NCI-H187 treated with DMSO at 0.1 percent for 48 hours (cell line): Measurements from ENCODE around the gene ETV5.

Experiments used
- DNase-seq: peaks from one replicate; lab custom pipeline; 2025; lab: John Stamatoyannopoulos, UW

The ETV5 gene

GRCh38 chr3:186095561-186096081, 13.3 kb downstream of the ETV5 start:
- DNase-seq, result no peak

GRCh38 chr3:186094696-186095425, 14.0 kb downstream of the ETV5 start:
- DNase-seq, result no peak

DNA sequence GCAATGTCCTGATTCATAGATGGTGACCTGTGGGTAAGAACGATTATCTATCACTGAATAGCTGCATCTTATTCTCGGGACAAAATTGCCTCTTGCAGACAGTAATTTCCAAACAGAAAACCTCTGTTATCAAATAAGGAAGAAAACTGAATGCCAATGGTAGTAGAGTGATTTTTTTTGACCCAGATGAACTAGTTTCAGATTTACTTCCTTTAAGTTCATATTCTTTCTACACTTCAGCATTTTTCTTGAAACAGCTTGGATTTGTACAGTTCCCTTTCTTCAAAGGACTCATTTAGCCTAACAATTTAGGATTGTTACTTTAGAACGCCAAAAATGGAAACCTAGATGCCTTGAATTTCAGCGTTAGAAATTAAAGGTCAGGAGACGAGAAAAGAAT, 14.6 kb downstream of the ETV5 start:
- no peak for DNase-seq

- DNase-seq, result no peak
Measured at GRCh38 chr3:186093271-186093900, 15.5 kb downstream of the ETV5 start.

GRCh38 chr3:186092360-186093070, 16.4 kb downstream of the ETV5 start:
- no peak for DNase-seq

- no peak for DNase-seq
Measured at GRCh38 chr3:186090901-186091300, 18.0 kb downstream of the ETV5 start.

- no peak for DNase-seq
Measured at GRCh38 chr3:186088335-186088734, 20.6 kb downstream of the ETV5 start.

DNA sequence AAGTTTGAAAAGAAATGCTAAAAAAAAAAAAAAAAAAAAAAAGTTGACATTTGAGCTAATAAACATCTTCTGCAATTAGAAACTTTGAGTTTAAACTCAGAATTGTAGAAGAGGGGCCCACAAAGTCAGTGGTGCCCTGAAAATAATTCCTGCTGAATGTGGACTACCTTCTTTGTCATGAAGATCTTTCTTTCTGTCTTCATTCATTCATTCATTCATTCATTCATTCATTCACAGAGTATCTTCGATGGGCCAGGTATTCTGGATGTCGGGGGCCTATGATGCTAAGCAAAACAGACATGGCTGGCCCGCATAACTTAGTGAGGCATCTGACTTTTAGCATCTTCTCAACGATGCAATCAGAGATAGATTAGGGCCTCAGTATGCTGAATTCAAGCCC, 24.6 kb downstream of the ETV5 start:
- DNase-seq, result no peak

- no peak for DNase-seq
Measured at GRCh38 chr3:186083746-186084145, 25.1 kb downstream of the ETV5 start.

DNA sequence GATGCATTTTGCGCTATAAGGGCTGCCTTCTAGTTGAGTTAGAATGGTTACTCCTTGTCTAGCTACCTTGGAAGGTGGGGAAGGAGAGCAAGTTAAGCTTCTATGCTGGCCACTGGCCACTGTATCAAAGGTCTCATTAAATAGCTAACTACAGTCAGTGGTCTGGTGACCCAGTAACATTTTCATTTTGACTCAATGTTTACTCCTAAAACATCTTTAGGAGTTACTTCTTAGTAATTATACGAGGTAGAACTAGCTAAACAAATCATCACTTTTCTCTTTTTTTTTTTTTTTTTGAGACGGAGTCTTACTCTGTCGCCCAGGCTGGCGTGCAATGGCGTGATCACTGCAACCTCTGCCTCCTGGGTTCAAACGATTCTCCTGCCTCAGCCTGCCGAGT, 26.7 kb downstream of the ETV5 start:
- DNase-seq, result no peak

- DNase-seq, result no peak
Measured at GRCh38 chr3:186081678-186082077, 27.2 kb downstream of the ETV5 start.

GRCh38 chr3:186080849-186081438, 27.9 kb downstream of the ETV5 start:
- no peak for DNase-seq

DNA sequence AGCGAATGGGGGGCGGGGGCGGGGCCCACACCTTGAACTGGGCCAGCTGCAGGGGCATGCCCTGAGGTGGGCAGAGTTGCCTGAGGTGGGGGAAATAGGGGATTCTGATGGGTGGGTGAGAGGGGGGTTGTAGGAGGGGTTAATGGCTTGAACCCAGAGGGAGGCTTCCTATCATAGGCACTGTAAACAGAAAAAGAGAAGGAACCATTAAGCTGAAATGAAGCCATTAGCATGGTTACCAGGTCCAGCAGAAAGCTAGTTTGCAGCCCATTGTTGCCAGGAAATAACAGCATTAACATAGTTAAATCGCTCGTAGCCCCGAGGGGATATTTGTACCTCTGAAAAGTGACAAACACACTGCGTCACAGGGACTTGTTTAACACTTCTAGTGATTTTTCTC, 29.0 kb downstream of the ETV5 start:
- no peak for DNase-seq

DNA sequence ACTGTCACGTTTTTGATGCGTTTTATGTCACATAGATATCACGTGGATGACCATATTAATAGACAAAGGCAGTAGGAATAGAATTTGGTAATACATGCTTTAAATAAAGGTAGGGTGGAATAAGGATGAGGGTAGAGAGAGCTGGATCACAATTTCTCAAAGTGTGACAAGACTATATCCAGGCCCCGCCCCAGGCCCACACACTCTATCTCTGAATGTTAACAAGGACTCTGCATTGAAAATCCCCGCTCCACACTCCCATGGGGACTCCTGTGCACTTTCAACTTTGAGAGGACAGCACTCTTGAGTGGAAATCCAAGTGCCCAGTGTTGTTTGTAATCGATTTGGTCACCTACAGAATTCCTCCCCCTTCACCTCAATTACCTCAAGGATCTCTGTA, 31.4 kb downstream of the ETV5 start:
- no peak for DNase-seq

- no peak for DNase-seq
Measured at GRCh38 chr3:186075931-186076567, 32.8 kb downstream of the ETV5 start.

DNA sequence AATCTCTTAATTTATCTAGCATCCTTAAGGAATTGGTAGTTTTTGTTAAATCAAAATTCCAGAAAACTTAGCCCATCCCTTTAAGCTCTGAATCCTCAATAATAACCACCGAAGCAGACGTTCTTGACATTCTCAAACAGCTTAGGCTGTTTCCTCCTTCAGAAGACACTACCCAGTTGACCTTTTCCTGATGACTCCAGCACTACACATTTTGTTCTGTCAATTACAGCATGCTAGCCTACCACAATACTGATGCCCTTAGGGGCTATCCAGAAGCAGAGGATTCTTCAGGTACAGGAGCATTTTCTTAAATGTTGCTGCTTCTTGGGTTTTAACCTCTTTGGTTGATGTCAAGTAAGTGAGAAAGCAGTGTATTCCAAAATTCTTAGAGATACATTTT, 33.4 kb downstream of the ETV5 start:
- no peak for DNase-seq

DNA sequence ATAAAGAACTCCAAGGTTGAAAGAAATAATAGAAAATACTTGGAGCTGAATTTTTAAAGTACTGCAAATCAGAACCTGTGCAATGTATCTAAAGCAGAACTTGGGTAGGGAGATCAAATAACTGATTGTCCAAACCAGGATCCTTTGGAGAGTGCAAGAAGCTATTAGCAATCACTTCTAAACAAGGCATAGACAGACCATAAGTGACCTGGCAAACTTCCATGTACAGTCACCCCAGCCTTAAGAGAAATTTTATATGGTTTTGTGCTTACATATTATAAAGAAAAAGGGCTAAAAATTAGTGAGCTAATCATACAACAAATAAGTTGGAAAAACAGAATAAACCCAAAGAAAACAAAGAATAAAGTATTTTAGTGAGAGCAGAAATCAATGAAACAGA, 35.2 kb downstream of the ETV5 start:
- no peak for DNase-seq

- DNase-seq, result no peak
Measured at GRCh38 chr3:186070996-186071395, 37.9 kb downstream of the ETV5 start.

GRCh38 chr3:186070550-186070949, 38.3 kb downstream of the ETV5 start:
- DNase-seq, result no peak

DNA sequence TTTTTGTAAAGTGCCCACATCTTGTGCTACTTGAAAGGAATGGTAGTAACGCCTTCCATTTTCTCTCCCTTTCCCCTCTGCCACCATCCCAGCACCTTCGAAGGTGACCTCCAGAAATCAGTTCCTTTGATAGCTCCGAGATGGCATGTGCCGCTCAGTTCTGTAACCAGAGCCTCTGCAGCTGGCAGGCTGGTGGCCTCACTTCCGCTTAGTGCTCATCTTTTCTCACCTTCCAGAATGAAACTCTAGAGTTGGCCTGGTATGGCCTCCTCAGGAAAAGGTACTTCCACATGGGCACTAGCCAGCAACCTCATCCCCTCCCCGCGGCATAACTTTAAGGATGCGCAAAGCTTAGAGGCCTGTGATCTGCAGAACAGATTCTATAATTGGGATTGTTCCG, 38.8 kb downstream of the ETV5 start:
- DNase-seq, result no peak

GRCh38 chr3:186069199-186069598, 39.7 kb downstream of the ETV5 start:
- no peak for DNase-seq

GRCh38 chr3:186068243-186068552, 40.7 kb downstream of the ETV5 start:
- DNase-seq, result no peak
